Endothelial cell of umbilical vein (primary cell): ENCODE measurements around the gene TMC1. TPM values are rescaled to one million over a fixed set of nuclear protein-coding genes. Genes with fewer than 3 reads are reported as not detected.

Source experiments
- BruUV-seq: library from RNA; stranded (reverse); fragments of 400-500 nt; replicated peaks from 2 replicates; lab custom pipeline; 2021; lab: Mats Ljungman, UMichigan
- CTCF ChIA-PET: fragments of 300-600, 350-600 bp; sonication (Branson Sonifier 250); formaldehyde crosslinking; loops from one replicate; lab custom pipeline; 2021; ENCODE audit warnings: antibody characterized with exemption, inconsistent platforms; lab: Charles Lee
- POLR2A ChIA-PET: fragments of 300-600, 350-600 bp; sonication (Branson Sonifier 250); formaldehyde crosslinking; loops from one replicate; lab custom pipeline; 2021; ENCODE audit warnings: antibody characterized with exemption, inconsistent platforms; lab: Charles Lee
- DNase-seq: peaks from one replicate; pipeline ENCODE4 v3.0.0-alpha.2; 2011; ENCODE audit warnings: low read depth, low spot score
- FAIRE-seq: peaks from 2 replicates; lab custom pipeline; 2011; peaks lifted over from hg19 to GRCh38; lab: Jason Lieb, UNC
- H2AFZ ChIP-seq: 2 replicates; pipeline ENCODE4 v1.6.0; 2012; ENCODE audit warnings: low read depth, low read length, control low read depth, inconsistent platforms
- H3K27ac ChIP-seq: 2 replicates; pipeline ENCODE4 v1.5.1; 2011; ENCODE audit warnings: low read depth, mild to moderate bottlenecking, control low read depth, low read length, moderate library complexity; ENCODE audit not compliant: insufficient read depth
- H3K27me3 ChIP-seq, 2 experiments: 2 replicates each; pipeline versions ENCODE4 v1.6.0 to v1.6.1; 2011; ENCODE audit warnings: low read length in 2 of 2, mixed read lengths in 1 of 2; ENCODE audit not compliant: control insufficient read depth in 2 of 2, insufficient read depth in 2 of 2
- H3K36me3 ChIP-seq, 2 experiments: 2 replicates in 1 of 2; 3 replicates in 1 of 2; pipeline ENCODE4 v1.5.1; 2011; ENCODE audit warnings: low read length in 2 of 2, mild to moderate bottlenecking in 1 of 2, moderate library complexity in 1 of 2; ENCODE audit not compliant: control insufficient read depth in 2 of 2, insufficient read depth in 2 of 2; ENCODE audit errors: extremely low read depth in 1 of 2
- H3K4me1 ChIP-seq: 3 replicates; pipeline ENCODE4 v1.5.1; 2011; ENCODE audit warnings: mild to moderate bottlenecking, low read length; ENCODE audit not compliant: control insufficient read depth, insufficient read depth; ENCODE audit errors: extremely low read depth
- H3K4me2 ChIP-seq: 2 replicates; pipeline ENCODE4 v1.6.1; 2011; ENCODE audit warnings: low read length, control low read depth, mixed read lengths; ENCODE audit not compliant: insufficient read depth
- H3K4me3 ChIP-seq, 3 experiments: fragments of 200-600 bp in 1 of 3; sonication (generic), shearing (Covaris generic) in 1 of 3; replicated peaks in 1 of 3; 2 replicates each; pipeline ENCODE4 v1.5.1; 2011 to 2016; ENCODE audit warnings: control low read depth in 3 of 3, low read length in 3 of 3, mild to moderate bottlenecking in 2 of 3, inconsistent platforms in 1 of 3, low read depth in 1 of 3, moderate library complexity in 1 of 3; ENCODE audit not compliant: insufficient read depth in 1 of 3
- H3K79me2 ChIP-seq: 2 replicates; pipeline ENCODE4 v1.6.0; 2012; ENCODE audit warnings: low read length, inconsistent platforms; ENCODE audit not compliant: control insufficient read depth, insufficient read depth
- H3K9ac ChIP-seq: replicated peaks from 2 replicates; pipeline ENCODE3; 2011; ENCODE audit warnings: low read length, control low read depth; ENCODE audit not compliant: insufficient read depth; ENCODE audit errors: extremely low read depth
- H3K9me1 ChIP-seq: replicated peaks from 3 replicates; pipeline ENCODE4 v1.6.0; 2011; ENCODE audit warnings: mild to moderate bottlenecking, low read length; ENCODE audit not compliant: control insufficient read depth, insufficient read depth; ENCODE audit errors: extremely low read depth
- H3K9me3 ChIP-seq: replicated peaks from 2 replicates; pipeline ENCODE4 v1.5.1; 2012; ENCODE audit warnings: low read length, inconsistent platforms; ENCODE audit not compliant: control insufficient read depth, insufficient read depth
- H4K20me1 ChIP-seq: replicated peaks from 2 replicates; pipeline ENCODE3; 2011; ENCODE audit warnings: mild to moderate bottlenecking, low read length; ENCODE audit not compliant: control insufficient read depth, insufficient read depth; ENCODE audit errors: extremely low read depth
- CTCF ChIP-seq, 2 donors: IDR thresholded peaks; 1 replicate in 1 of 2; 2 replicates in 1 of 2; pipeline ENCODE4 v1.5.1; 2011; ENCODE audit warnings: low read length in 2 of 2, mild to moderate bottlenecking in 2 of 2, moderate library complexity in 2 of 2, control low read depth in 1 of 2, inconsistent platforms in 1 of 2, low read depth in 1 of 2; ENCODE audit not compliant: insufficient read depth in 1 of 2; ENCODE audit errors: extremely low read depth in 1 of 2
- EZH2 ChIP-seq: IDR thresholded peaks from 2 replicates; pipeline ENCODE4 v1.6.1; 2012; ENCODE audit warnings: borderline replicate concordance, low read depth, mild to moderate bottlenecking, moderate library complexity, low read length, inconsistent platforms; ENCODE audit not compliant: severe bottlenecking
- FOS ChIP-seq: IDR thresholded peaks from 2 replicates; pipeline ENCODE4 v1.6.1; 2011; ENCODE audit warnings: mild to moderate bottlenecking, low read length, moderate library complexity, borderline replicate concordance; ENCODE audit not compliant: insufficient read depth
- GATA2 ChIP-seq: IDR thresholded peaks from 2 replicates; pipeline ENCODE4 v1.7.0; 2011; ENCODE audit warnings: low read depth, mild to moderate bottlenecking, moderate library complexity, mixed read lengths, low read length; ENCODE audit not compliant: insufficient read length, insufficient read depth
- JUN ChIP-seq: IDR thresholded peaks from 2 replicates; pipeline ENCODE4 v1.6.1; 2011; ENCODE audit warnings: borderline replicate concordance, low read depth; ENCODE audit not compliant: insufficient read length, insufficient read depth
- MAX ChIP-seq: IDR thresholded peaks from 2 replicates; pipeline ENCODE4 v1.6.1; 2011; ENCODE audit not compliant: insufficient read depth, insufficient read length
- MYC ChIP-seq: IDR thresholded peaks from one replicate; pipeline ENCODE4 v1.6.1; 2011; ENCODE audit warnings: mild to moderate bottlenecking, low read depth, low read length
- POLR2A ChIP-seq: IDR thresholded peaks from 2 replicates; pipeline ENCODE4 v1.6.1; 2012; ENCODE audit warnings: low read depth, mild to moderate bottlenecking, control low read depth, low read length
- POLR2AphosphoS5 ChIP-seq: IDR thresholded peaks from 2 replicates; pipeline ENCODE4 v1.6.1; 2012; ENCODE audit warnings: low read depth, mild to moderate bottlenecking, control low read depth, low read length, moderate library complexity; ENCODE audit not compliant: insufficient read depth
- dilution Hi-C: fragments of 300-500 bp; cut with MboI; formaldehyde crosslinking; loops from one replicate; pipeline ENCODE4 v1.15.0; 2019; ENCODE audit warnings: low sequenced_read_pairs; ENCODE audit not compliant: extremely low pct_ligation_motif_present
- intact Hi-C: fragments of 100-400 bp; cut with micrococcal nuclease; formaldehyde crosslinking; loops from one replicate; pipeline ENCODE4 v1.10.0; 2022
- polyA plus RNA-seq, 4 experiments: library from polyadenylated mRNA; depleted of rRNA in 3 of 4; stranded (reverse) in 3 of 4; unstranded in 1 of 4; fragments of >200 nt; gene quantifications; 2 replicates each; pipeline versions ENCODE4 v1.2.1 to v1.2.3, GENCODE V29; 2011 to 2012; ENCODE audit warnings: missing spikeins in 1 of 4
- total RNA-seq: library from RNA; stranded (reverse); gene quantifications from 2 replicates; pipeline ENCODE4 v1.2.3, GENCODE V29; 2021

TMC1 gene
- total and polyA plus RNA-seq, 2 donors (not counting 3 experiments of a cell fraction or from before 2014, with no cell fraction given) = 1.5 TPM; not detected in 1

GRCh38 chr9:72480921-72481320 is 40.5 kb upstream of the TMC1 start:
- intact Hi-C loops (no loop called here), dilution Hi-C loops (no loop called here)
- ChIA-PET CTCF (interaction anchor here (1.0 to 1.6 kb wide), 3 partner anchors 28 to 111 kb away, joined by 3 to 4 read pairs (median 3); no protein-coding TSS in a partner anchor), POLR2A (no interaction called here)
- Histone ChIP-seq H3K4me1 (peaks cover 42% of the 10 kb centered on the region), H3K9ac (no peak overlapping the region), H3K9me3 (no peaks in the 10 kb centered on the region), H3K36me3 (no peaks in the 10 kb centered on the region), H3K4me3 (no peak overlapping the region), H3K79me2 (no peaks in the 10 kb centered on the region), H4K20me1 (no peaks in the 10 kb centered on the region), H3K27ac (no peak overlapping the region), H3K4me2 (peak overlapping the region; percentile 40), H3K9me1 (no peaks in the 10 kb centered on the region), H3K27me3 (no peaks in the 10 kb centered on the region), H2AFZ (peak overlapping the region; percentile 45)
- no peak for FAIRE-seq
- no peak for TF ChIP-seq EZH2
- TF ChIP-seq GATA2 = no peak
- no peak for TF ChIP-seq CTCF (IDR thresholded peaks at IDR 0.05; ENCODE audit: extremely low read depth in 1 of 2, insufficient read depth in 1 of 2, low read depth in 1 of 2, low read length in 2 of 2)
- peak; percentile 22 for TF ChIP-seq JUN
- peak; percentile 70 for TF ChIP-seq FOS
- TF ChIP-seq MAX = no peak
- no peak for TF ChIP-seq MYC
- TF ChIP-seq POLR2A = no peak
- no peak for TF ChIP-seq POLR2AphosphoS5
- BruUV-seq = no TSS peak
- DNase-seq = peak; percentile 74
